Measurements from ENCODE around the gene NIM1K.

The NIM1K gene

DNA sequence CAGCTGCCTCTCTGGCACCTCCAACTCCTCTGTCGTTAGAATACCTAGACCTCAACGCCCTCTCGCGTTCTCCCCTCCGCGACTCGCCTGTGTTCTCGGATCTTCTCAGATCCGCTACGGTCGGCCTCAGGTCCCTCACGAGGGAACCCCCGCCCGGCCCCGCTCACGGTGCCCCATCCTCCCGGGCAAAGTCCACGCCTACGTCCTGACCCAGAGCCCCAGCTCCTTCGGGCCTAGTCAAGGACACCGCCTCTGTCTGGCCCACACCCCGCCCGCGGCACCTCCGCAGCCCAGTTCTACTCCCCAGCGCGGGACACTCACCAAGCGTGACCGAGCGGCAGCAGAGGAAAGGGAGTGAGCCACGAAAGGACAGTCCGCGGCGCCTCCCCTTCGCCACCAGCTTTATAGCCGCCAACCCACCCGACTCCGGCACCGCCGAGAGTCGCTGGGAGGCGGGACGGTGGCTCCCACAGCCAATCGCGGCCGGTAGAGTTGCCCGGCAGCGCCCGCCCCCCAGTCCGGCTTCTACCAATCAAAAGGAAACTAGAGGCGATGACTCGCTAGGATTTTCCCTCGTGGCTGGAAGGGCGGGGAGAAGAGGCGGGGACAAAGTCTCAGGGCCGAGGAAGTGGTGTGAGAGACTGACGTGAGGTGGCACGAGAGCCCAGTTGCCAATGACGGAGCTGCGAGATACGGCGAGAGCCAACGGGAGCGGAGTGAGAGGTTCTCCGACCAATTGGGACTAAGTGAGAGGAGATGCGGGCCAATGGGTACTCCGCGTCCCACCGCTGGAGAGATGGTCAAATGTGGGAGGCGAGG is 121.2 kb downstream of the NIM1K start, which contains the start of gene HMGCS1:
HMGCS1 (minus strand) TSS at position 378 of the 819 bp plus-strand sequence. CDS start 14,447 bp downstream, outside the sequence.
- H3K4me2 ChIP-seq (ENCODE audit: low read length), result peak within 1 kb of the TSS; percentile 79
- H2AFZ ChIP-seq, result peak within 1 kb of the TSS; percentile 87
- peak within 1 kb of the TSS; percentile 86 for H3K27ac ChIP-seq
- H3K9ac ChIP-seq, result peak within 1 kb of the TSS; percentile 91
- H3K36me3 ChIP-seq (ENCODE audit: control insufficient read depth, insufficient read depth, low read length), result no peaks in the 10 kb centered on the region
- H3K9me3 ChIP-seq (ENCODE audit: control insufficient read depth, low read length), result no peaks in the 10 kb centered on the region
- H3K27me3 ChIP-seq (ENCODE audit: control insufficient read depth, insufficient read depth, low read length), result no peaks in the 10 kb centered on the region
- peaks cover 30% of the 10 kb centered on the region for H3K79me2 ChIP-seq
- peak within 1 kb of the TSS; percentile 95 for H3K4me3 ChIP-seq (ENCODE audit: low read depth, low read length)
- TF ChIP-seq, protein P1, sequence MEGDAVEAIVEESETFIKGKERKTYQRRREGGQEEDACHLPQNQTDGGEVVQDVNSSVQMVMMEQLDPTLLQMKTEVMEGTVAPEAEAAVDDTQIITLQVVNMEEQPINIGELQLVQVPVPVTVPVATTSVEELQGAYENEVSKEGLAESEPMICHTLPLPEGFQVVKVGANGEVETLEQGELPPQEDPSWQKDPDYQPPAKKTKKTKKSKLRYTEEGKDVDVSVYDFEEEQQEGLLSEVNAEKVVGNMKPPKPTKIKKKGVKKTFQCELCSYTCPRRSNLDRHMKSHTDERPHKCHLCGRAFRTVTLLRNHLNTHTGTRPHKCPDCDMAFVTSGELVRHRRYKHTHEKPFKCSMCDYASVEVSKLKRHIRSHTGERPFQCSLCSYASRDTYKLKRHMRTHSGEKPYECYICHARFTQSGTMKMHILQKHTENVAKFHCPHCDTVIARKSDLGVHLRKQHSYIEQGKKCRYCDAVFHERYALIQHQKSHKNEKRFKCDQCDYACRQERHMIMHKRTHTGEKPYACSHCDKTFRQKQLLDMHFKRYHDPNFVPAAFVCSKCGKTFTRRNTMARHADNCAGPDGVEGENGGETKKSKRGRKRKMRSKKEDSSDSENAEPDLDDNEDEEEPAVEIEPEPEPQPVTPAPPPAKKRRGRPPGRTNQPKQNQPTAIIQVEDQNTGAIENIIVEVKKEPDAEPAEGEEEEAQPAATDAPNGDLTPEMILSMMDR (IDR thresholded peaks at IDR 0.05), result no peak
- no peaks in the 10 kb centered on the region for H3K4me1 ChIP-seq

DNA sequence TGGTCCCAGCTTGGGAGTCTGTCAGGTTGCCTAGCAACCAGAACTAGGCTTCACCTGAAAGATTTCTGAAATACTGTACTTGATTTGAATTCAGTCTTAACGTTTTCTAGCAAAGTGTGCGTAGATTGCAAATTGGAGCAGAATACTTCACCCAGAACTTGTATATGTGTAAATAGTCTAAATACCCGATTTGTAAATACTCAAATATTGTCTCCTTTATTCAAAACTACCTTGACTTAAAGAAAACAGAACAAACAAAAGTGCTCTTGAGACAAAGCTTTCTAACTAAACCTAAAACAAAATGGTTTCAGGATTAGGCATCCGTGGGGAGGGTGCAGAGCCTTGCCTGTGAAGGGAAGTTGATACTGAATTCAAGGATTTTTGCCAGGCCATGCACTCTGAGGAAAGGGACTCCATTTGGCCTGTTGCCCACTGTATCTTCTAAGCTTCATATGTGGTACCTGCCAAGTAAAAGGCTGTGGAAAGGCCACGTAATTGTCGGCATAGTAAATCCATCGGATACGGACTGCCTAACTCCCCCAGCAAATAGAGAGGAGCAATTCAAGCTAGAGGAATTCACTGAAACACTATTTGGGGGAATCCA is 121.9 kb downstream of the NIM1K start:
- Histone ChIP-seq H3K27me3 (ENCODE audit: control insufficient read depth, insufficient read depth, low read length) (no peaks in the 10 kb centered on the region), H3K79me2 (peaks cover 30% of the 10 kb centered on the region), H3K4me3 (ENCODE audit: low read depth, low read length) (peak overlapping the region; percentile 62), H2AFZ (peak overlapping the region; percentile 87), H3K4me1 (no peaks in the 10 kb centered on the region), H3K4me2 (ENCODE audit: low read length) (peak overlapping the region; percentile 76), H3K36me3 (ENCODE audit: control insufficient read depth, insufficient read depth, low read length) (no peaks in the 10 kb centered on the region), H3K27ac (peak overlapping the region; percentile 86), H3K9me3 (ENCODE audit: control insufficient read depth, low read length) (no peaks in the 10 kb centered on the region), H3K9ac (no peak overlapping the region)
- TF ChIP-seq, protein P1 (IDR thresholded peaks at IDR 0.05), result no peak

DNA sequence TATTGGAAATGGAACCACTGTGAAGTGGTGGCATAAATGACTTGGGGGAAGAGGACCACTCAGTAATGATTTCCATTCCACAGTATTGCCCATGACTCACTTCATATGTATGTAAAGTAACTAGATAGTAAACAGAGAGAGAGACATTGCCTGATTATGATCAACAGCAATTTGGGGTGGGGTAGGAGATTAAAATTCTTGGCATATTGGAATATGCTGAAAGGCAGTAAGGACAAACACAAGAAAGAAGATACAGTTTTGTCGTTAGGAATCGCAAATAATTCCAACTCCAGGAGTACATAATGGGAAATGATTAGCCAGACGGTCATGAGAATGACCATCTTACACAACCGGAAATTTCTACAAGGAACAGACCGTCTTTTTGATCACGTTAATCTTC is 122.7 kb downstream of the NIM1K start:
- Histone ChIP-seq H3K4me1 (no peaks in the 10 kb centered on the region), H3K36me3 (ENCODE audit: control insufficient read depth, insufficient read depth, low read length) (no peaks in the 10 kb centered on the region), H3K9me3 (ENCODE audit: control insufficient read depth, low read length) (no peaks in the 10 kb centered on the region), H3K9ac (no peak overlapping the region), H3K27ac (no peak overlapping the region), H3K27me3 (ENCODE audit: control insufficient read depth, insufficient read depth, low read length) (no peaks in the 10 kb centered on the region), H3K79me2 (peaks cover 23% of the 10 kb centered on the region), H3K4me2 (ENCODE audit: low read length) (no peak overlapping the region), H2AFZ (no peak overlapping the region), H3K4me3 (ENCODE audit: low read depth, low read length) (no peak overlapping the region)
- TF ChIP-seq, protein P1 (IDR thresholded peaks at IDR 0.05), result no peak

DNA sequence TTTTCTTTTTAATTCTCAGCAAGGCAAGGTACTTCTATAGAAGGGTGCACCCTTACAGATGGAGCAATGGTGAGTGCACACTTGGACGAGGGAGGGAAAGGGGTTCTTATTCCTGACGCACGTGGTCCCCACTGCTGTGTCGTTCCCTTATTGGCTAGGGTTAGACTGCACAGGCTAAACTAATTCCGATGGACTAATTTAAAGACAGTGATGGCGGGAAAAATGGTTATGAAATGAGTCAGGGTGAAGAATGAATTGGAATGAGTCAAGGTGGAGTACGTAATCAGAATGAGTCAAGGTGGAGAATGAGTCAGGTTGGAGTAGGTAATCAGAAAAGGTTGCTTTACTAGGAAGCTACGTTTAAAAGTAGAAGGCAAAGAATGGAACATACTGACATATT is 123.2 kb downstream of the NIM1K start:
- Histone ChIP-seq H3K9ac (no peak overlapping the region), H3K79me2 (peaks cover 18% of the 10 kb centered on the region), H3K27me3 (ENCODE audit: control insufficient read depth, insufficient read depth, low read length) (no peaks in the 10 kb centered on the region), H3K36me3 (ENCODE audit: control insufficient read depth, insufficient read depth, low read length) (no peaks in the 10 kb centered on the region), H3K4me2 (ENCODE audit: low read length) (no peak overlapping the region), H2AFZ (no peak overlapping the region), H3K4me3 (ENCODE audit: low read depth, low read length) (no peak overlapping the region), H3K9me3 (ENCODE audit: control insufficient read depth, low read length) (no peaks in the 10 kb centered on the region), H3K27ac (no peak overlapping the region), H3K4me1 (no peaks in the 10 kb centered on the region)
- TF ChIP-seq, protein P1 (IDR thresholded peaks at IDR 0.05), result no peak
